Aorta (tissue), 5 donors: Measurements from ENCODE around the gene MAK. TPM values are rescaled to one million over a fixed set of nuclear protein-coding genes. Genes with fewer than 3 reads are reported as not detected.
A peak's percentile ranks its signal among the peaks of the same experiment; 100 is the strongest.
"Not testable (repeated sequence)": the region's sequence is repeated elsewhere in the genome, so short reads cannot be mapped to it uniquely, and the experiment has no call there.

ENCODE experiments used
- ATAC-seq: fragments of 200-7000 bp; cut with Tn5 transposase; one replicate; pipeline ENCODE4 v1.9.1; 2022; ENCODE audit warnings: moderate library complexity; ENCODE audit not compliant: low FRiP score
- DNase-seq, 2 donors: peaks; one replicate each; pipeline ENCODE4 v3.0.0-alpha.2; 2020
- H3K27ac ChIP-seq, 2 donors: one replicate each; pipeline ENCODE4 v1.5.1; 2013; ENCODE audit warnings: low read length in 2 of 2, mild to moderate bottlenecking in 2 of 2, moderate library complexity in 2 of 2, control low read depth in 1 of 2, inconsistent platforms in 1 of 2, low read depth in 1 of 2
- H3K27me3 ChIP-seq, 2 donors: one replicate each; pipeline ENCODE4 v1.6.1; 2013; ENCODE audit warnings: control low read depth in 1 of 2, low read length in 1 of 2, mild to moderate bottlenecking in 1 of 2, moderate library complexity in 1 of 2; ENCODE audit not compliant: insufficient read depth in 2 of 2, control insufficient read depth in 1 of 2
- H3K36me3 ChIP-seq, 2 donors: one replicate each; pipeline ENCODE4 v1.6.1; 2013; ENCODE audit warnings: control low read depth in 1 of 2, low read length in 1 of 2, mild to moderate bottlenecking in 1 of 2; ENCODE audit not compliant: insufficient read depth in 2 of 2, control insufficient read depth in 1 of 2
- H3K4me1 ChIP-seq, 2 donors: one replicate each; pipeline ENCODE4 v1.6.1; 2013; ENCODE audit warnings: low read length in 2 of 2, control low read depth in 1 of 2, mild to moderate bottlenecking in 1 of 2, moderate library complexity in 1 of 2; ENCODE audit not compliant: insufficient read depth in 2 of 2, control insufficient read depth in 1 of 2
- H3K4me3 ChIP-seq, 2 donors: one replicate each; pipeline ENCODE4 v1.5.1; 2013; ENCODE audit warnings: low read length in 2 of 2, control low read depth in 1 of 2, mild to moderate bottlenecking in 1 of 2
- H3K9me3 ChIP-seq: one replicate; pipeline ENCODE4 v1.6.1; 2013; ENCODE audit warnings: mild to moderate bottlenecking, low read length; ENCODE audit not compliant: control insufficient read depth
- WGBS, 2 donors: extraction: QIAGEN DNeasy Blood & Tissue Kit; methylation state at CpG; one replicate each; pipeline ENCODE4 v1.1.7; 2013; 5-methylcytosine and 5-hydroxymethylcytosine counted together
- intact Hi-C, 2 donors: fragments of 100-400 bp; cut with DNase I; formaldehyde crosslinking; loops; one replicate each; pipeline versions ENCODE4 v1.14.2 to v1.15.0; 2022
- polyA plus RNA-seq, 2 donors: library from polyadenylated mRNA; stranded (reverse); fragments of 200-250 nt; gene quantifications; one replicate each; pipeline ENCODE4 v1.2.3, GENCODE V29; 2013
- total RNA-seq, 2 donors: library from RNA; stranded (reverse); fragmentation: NEBNext Ultra II Directional; extraction: Animal tissue kit (Norgen Biotek cat#: 25700); gene quantifications; one replicate each; pipeline ENCODE4 v1.2.1, GENCODE V29; 2021
- donor health status: healthy with polysubstance abuse.
- donor health status: Bipolar disorder and iron deficiency.
- donor health status: DM: no; HTN: no; CAD: no.
- donor health status: DM: no; HTN: no; CAD: no.
- donor health status: DM: yes; HTN: yes; CAD: no.

MAK gene
- total and polyA plus RNA-seq, 4 donors: 0.03 to 0.63 (median 0.21) TPM

DNA sequence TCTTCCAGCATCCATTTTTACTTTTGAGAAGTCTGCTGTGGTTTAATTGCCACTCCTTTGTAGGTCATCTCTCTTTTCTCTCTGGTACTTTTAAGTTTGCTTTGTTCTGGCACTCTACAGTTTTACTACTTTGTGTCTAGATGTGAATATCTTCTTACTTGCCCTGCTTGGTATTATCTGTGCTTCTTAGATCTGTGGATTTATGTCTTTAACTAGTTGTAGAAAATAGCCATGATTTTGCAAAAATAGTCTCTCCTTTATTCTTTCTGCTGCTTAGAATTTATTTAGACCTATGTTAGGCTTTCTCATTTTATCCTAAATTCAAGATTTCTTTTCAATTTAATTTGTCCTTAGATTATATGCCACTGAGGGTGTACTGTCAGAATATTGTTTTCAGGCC, 5.2 kb upstream of the MAK start:
- Histone ChIP-seq H3K4me1 (no peaks in the 10 kb centered on the region), H3K9me3 (no peaks in the 10 kb centered on the region), H3K36me3 (no peaks in the 10 kb centered on the region), H3K4me3 (no peak overlapping the region), H3K27me3 (no peaks in the 10 kb centered on the region), H3K27ac (no peak overlapping the region)
- no peak for DNase-seq
- ATAC-seq: no peak
- intact Hi-C loops: no loop called here

DNA sequence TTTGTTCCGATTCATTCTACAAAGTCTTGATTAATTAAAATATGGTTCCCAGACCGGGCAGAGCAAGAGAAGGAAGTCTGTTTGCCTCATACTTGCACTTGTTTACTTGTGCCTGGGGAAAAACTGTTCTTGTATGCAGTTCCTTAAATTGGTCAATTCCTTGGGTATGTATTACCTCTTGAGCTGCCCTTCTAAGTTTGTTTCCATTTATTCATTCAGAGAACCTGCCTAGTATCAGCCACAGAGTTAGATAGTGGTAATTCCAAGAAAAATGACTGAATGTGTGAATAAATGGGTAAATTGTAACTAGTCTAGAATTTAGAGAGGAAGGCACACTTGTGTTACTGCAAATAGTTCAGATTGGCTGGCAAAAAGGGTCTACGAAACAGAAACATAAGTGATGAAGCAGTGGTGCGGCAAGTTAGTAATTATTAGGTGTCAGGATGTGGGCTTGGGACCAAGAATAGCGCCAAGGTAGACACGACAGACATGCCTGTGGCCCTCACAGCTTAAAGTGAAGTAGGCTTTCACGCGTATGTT, 525 bp upstream of the MAK start:
- ATAC-seq: peak; percentile 4
- intact Hi-C loops: no loop called here
- 61 to 65% methylated on average over 8 of the region's 8 CpGs for WGBS, 2 donors
- H3K36me3 ChIP-seq: no peaks in the 10 kb centered on the region
- DNase-seq: no peak
- H3K4me3 ChIP-seq: peak overlapping the region; percentile 50 to 67
- H3K27ac ChIP-seq: no peak overlapping the region
- no peaks in the 10 kb centered on the region for H3K27me3 ChIP-seq
- H3K4me1 ChIP-seq: no peaks in the 10 kb centered on the region
- H3K9me3 ChIP-seq: no peaks in the 10 kb centered on the region

DNA sequence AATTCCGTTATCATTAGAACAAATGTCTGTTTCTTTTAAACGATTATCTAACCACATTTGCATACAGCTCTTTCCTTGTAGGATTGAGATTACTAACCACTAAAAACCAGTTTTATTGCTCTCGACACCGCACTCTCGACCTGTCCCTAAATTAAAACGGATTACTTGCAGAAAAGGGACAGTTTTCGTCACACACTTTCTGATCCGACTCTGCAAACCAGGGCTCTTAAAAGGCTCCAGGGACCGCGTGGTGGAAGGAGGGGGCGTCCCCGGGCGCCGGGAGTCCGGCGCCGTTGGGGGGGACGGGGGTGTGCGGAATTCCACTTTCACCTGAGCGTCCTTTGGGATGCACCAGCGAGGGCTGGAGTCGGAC, 731 bp downstream of the MAK start:
- H3K9me3 ChIP-seq: no peaks in the 10 kb centered on the region
- intact Hi-C loops: no loop called here
- peak overlapping the region; percentile 50 to 67 for H3K4me3 ChIP-seq
- H3K27ac ChIP-seq: no peak overlapping the region
- peak; percentile 50 for ATAC-seq
- no peaks in the 10 kb centered on the region for H3K36me3 ChIP-seq
- no peak for DNase-seq
- H3K27me3 ChIP-seq: no peaks in the 10 kb centered on the region
- no peaks in the 10 kb centered on the region for H3K4me1 ChIP-seq
- 0 to 1% methylated on average over 22 of the region's 22 CpGs for WGBS, 2 donors

DNA sequence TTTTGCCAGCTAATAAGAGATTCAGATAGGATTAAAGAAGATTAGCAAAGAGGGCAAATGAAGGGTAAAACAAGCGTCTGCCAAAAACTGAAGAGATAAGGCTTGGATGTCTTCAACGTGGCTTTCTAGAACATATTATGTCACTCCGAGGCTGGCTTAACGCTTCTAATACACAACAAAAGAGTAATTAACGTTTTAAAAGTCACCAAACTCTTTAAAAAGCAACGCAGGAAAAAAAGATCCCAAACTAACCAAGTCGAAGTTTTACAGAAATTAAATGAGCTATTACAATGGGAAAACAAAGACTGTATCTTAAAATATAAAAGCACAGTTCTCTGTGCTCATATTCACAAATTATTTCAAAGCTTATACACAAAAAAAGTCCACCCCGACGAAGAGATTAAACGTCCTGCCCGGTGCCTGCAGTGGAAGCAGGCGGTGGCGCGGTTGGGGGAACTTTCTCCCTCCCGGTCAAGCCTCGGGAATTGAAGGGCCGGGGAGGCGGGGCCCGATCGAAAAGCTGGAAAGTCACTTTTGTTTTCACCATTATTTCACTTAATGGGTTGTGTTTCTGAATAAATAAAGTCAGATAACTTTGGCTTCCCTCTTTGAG, 1.2 kb downstream of the MAK start:
- Histone ChIP-seq H3K36me3 (no peaks in the 10 kb centered on the region), H3K4me3 (peak overlapping the region in 1 of 2 donors; percentile 67), H3K4me1 (no peaks in the 10 kb centered on the region), H3K27me3 (no peaks in the 10 kb centered on the region), H3K9me3 (no peaks in the 10 kb centered on the region), H3K27ac (no peak overlapping the region)
- intact Hi-C loops: no loop called here
- WGBS, 2 donors: 3 to 4% methylated on average over 20 of the region's 20 CpGs
- no peak for ATAC-seq
- peak; percentile 55 to 81 for DNase-seq

DNA sequence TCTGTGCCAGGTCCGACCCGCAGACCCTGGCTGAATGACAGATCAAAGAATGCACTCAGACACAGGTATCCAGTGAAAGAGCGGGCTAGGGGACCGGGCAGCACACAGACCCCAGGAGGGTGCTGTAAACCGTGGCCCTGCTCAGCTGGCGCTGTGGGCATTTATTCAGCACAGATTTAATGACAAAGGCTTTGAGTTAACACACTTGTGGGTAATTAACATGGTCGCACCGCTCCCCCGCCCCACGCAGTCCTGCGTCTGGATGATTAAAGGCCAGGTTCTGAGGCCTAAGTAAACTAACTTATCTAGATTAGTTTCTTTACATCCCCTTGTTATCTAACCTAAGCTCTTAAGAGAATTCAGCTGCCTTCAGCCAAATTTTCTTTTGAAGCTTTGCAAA, 3.5 kb downstream of the MAK start:
- Histone ChIP-seq H3K27me3 (no peaks in the 10 kb centered on the region), H3K36me3 (no peaks in the 10 kb centered on the region), H3K9me3 (no peaks in the 10 kb centered on the region), H3K4me3 (no peak overlapping the region), H3K27ac (no peak overlapping the region), H3K4me1 (no peaks in the 10 kb centered on the region)
- ATAC-seq (no peak), DNase-seq (no peak)
- WGBS, 2 donors: 95 to 97% methylated on average over 11 of the region's 11 CpGs
- intact Hi-C loops: no loop called here

DNA sequence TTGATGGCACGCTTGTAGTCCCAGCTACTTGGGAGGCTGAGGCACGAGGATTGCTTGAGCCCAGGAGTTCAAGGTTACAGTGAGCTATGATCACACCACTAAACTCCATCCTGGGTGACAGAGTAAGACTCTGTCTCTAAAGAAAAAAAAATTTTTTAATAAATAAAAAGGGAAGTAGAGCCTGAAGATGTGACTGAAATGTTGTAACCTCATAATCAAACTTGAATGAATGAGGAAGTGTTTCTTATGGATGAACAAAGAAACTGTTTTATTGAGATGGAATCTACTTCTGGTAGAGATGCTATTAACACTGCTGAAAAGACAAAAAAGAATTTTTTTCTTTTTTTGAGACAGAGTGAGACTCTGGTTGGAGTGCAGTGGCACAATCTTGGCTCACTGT, 6.7 kb downstream of the MAK start:
- no peak for DNase-seq
- Histone ChIP-seq H3K36me3 (peaks cover 0 to 1% of the 10 kb centered on the region in 2 donors), H3K4me3 (no peak overlapping the region), H3K27me3 (no peaks in the 10 kb centered on the region), H3K9me3 (no peaks in the 10 kb centered on the region), H3K27ac (no peak overlapping the region), H3K4me1 (no peaks in the 10 kb centered on the region)
- no peak for ATAC-seq
- 96% methylated on average over 2 of the region's 2 CpGs for WGBS, 2 donors
- intact Hi-C loops: no loop called here

DNA sequence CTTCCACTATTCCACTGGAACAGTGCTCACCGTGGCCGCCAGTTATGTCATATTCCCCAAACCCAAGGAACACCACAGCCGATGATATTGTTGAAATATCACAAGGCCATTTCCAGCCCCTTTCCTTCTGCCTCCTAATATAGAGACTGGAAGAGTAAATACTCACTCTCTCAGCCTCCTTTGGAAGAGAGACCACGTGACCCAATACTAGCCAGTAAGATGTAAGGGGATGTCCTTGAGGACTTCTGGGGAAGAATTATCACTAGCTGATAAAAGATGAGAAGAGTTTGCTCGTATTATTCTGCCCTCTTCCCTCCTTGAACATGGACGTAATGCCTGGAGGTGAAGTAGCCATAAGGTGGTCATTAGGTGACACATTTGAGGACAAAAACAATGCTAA, 13.5 kb downstream of the MAK start:
- WGBS, 2 donors: 93 to 96% methylated on average over 6 of the region's 6 CpGs
- no peak overlapping the region for H3K27ac ChIP-seq
- no peak for DNase-seq
- ATAC-seq: no peak
- H3K4me3 ChIP-seq: no peak overlapping the region
- no peaks in the 10 kb centered on the region for H3K9me3 ChIP-seq
- H3K27me3 ChIP-seq: no peaks in the 10 kb centered on the region
- no peaks in the 10 kb centered on the region for H3K4me1 ChIP-seq
- intact Hi-C loops: no loop called here
- H3K36me3 ChIP-seq: peaks cover 0 to 1% of the 10 kb centered on the region in 2 donors

DNA sequence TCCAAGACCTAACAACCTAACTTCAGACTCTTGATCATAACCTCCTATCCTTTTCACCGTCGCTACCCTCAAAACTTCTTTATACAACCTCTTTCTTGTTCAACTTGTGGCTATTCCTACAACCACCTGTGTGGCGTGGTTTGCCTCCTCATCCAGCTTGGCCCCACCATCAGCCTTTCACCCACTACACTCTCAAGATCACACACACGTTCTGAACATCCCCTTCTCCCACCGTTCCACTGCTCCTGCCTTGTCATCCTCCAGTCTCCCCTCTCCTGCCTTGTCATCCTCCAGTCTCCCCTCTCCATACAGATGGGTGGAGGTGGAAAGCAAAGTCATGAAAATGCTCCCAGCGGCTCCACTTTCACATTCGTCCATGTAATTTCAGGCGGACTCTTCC, 14.0 kb downstream of the MAK start:
- H3K4me3 ChIP-seq: no peak overlapping the region
- peaks cover 0 to 1% of the 10 kb centered on the region in 2 donors for H3K36me3 ChIP-seq
- H3K9me3 ChIP-seq: no peaks in the 10 kb centered on the region
- no peaks in the 10 kb centered on the region for H3K27me3 ChIP-seq
- WGBS, 2 donors: 88% methylated on average over 8 of the region's 8 CpGs
- H3K4me1 ChIP-seq: no peaks in the 10 kb centered on the region
- ATAC-seq: no peak
- no peak for DNase-seq
- no peak overlapping the region for H3K27ac ChIP-seq
- intact Hi-C loops: no loop called here

DNA sequence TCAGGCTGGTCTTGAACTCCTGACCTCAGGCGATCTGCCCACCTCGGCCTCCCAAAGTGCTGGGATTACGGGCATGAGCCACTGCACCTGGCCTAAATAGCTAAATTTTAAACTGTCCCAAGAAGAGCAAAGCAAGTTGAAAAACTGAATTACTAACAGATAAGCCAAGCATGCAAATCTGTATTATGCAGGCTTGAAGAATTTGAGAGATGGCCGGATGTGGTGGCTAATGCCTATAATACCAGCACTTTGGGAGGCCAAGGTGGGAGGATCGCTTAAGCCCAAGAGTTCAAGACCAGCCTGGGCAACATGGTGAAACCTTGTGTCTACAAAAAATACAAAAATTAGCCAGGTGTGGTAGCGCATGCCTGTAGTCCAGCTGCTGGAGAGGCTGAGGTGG, 24.2 kb downstream of the MAK start:
- intact Hi-C loops, H3K27me3 ChIP-seq, H3K9me3 ChIP-seq, H3K4me3 ChIP-seq, DNase-seq, H3K36me3 ChIP-seq, H3K27ac ChIP-seq, H3K4me1 ChIP-seq, ATAC-seq: not testable (repeated sequence)
- 94 to 96% methylated on average over 6 of the region's 6 CpGs for WGBS, 2 donors
